RWPE1 (cell line): ENCODE data around the gene KLHL36.

Experiments
- CTCF ChIA-PET: fragments of 350-600 bp; sonication (Branson Sonifier 250); formaldehyde crosslinking; extraction: SDS; loops from one replicate; lab custom pipeline; 2021; lab: Yijun Ruan, JAX
- POLR2A ChIA-PET: fragments of 400-600 bp; formaldehyde crosslinking; extraction: SDS; loops from one replicate; lab custom pipeline; 2020; ENCODE audit warnings: antibody characterized with exemption; ENCODE audit not compliant: low non-redundant PET; lab: Yijun Ruan, JAX
- DNase-seq: peaks from one replicate; pipeline ENCODE4 v3.0.0; 2012; ENCODE audit warnings: low spot score
- H3K27ac ChIP-seq: fragments of 450-650 bp; 2 replicates; pipeline ENCODE4 v1.5.1; 2017
- CTCF ChIP-seq: fragments of 450-650 bp; conservative IDR thresholded peaks from 2 replicates; pipeline ENCODE4 v1.5.1; 2017; ENCODE audit warnings: low read depth, mild to moderate bottlenecking

Gene KLHL36

GRCh38 chr16:84663433-84664101 lies 15.3 kb downstream of the KLHL36 start:
- TF ChIP-seq CTCF, result no peak
- CTCF ChIA-PET, result interaction anchor here (0.7 to 2.8 kb wide), 5 partner anchors 9 to 62 kb away, joined by 3 to 18 read pairs (median 3); no protein-coding TSS in a partner anchor
- H3K27ac ChIP-seq, result no peak overlapping the region
- POLR2A ChIA-PET, result no interaction called here
- DNase-seq, result no peak

GRCh38 chr16:84665359-84665758 lies 17.0 kb downstream of the KLHL36 start:
- CTCF ChIA-PET, result interaction anchor here (0.8 kb wide), 1 partner anchor 73 kb away, joined by 3 read pairs; no protein-coding TSS in a partner anchor

GRCh38 chr16:84665843-84666242 lies 17.5 kb downstream of the KLHL36 start:
- H3K27ac ChIP-seq, result no peak overlapping the region
- DNase-seq, result no peak
- ChIA-PET POLR2A (no interaction called here), CTCF (interaction anchor here (0.8 kb wide), 1 partner anchor 73 kb away, joined by 3 read pairs; no protein-coding TSS in a partner anchor)
- TF ChIP-seq CTCF, result no peak

More at GRCh38 chr16:84665359-84665758, 17.0 kb downstream of the KLHL36 start:
- no peak overlapping the region for H3K27ac ChIP-seq
- DNase-seq, result no peak
- POLR2A ChIA-PET, result no interaction called here
- TF ChIP-seq CTCF, result no peak

GRCh38 chr16:84667600-84668309 lies 19.4 kb downstream of the KLHL36 start:
- ChIA-PET CTCF (interaction anchor here (0.5 to 0.6 kb wide), 2 partner anchors 38 to 102 kb away, joined by 3 read pairs; no protein-coding TSS in a partner anchor), POLR2A (no interaction called here)
- no peak for TF ChIP-seq CTCF
- DNase-seq, result no peak
- no peak overlapping the region for H3K27ac ChIP-seq

- no peak overlapping the region for H3K27ac ChIP-seq
- TF ChIP-seq CTCF, result no peak
- CTCF ChIA-PET, result interaction anchor here (0.6 to 1.0 kb wide), 3 partner anchors 17 to 159 kb away, joined by 3 to 5 read pairs (median 3); no protein-coding TSS in a partner anchor
- POLR2A ChIA-PET, result no interaction called here
- DNase-seq, result no peak
Measured at GRCh38 chr16:84670063-84670462, 21.8 kb downstream of the KLHL36 start.
